A673 (cell line): ENCODE measurements around the gene LDLRAD3. TPM values are rescaled to one million over a fixed set of nuclear protein-coding genes. Genes with fewer than 3 reads are reported as not detected.

ENCODE experiments used
- BruUV-seq: library from RNA; stranded (reverse); fragments of 400-500 nt; replicated peaks from 2 replicates; lab custom pipeline; 2021; lab: Mats Ljungman, UMichigan
- CTCF ChIA-PET: fragments of 300-600 bp; sonication (Branson Sonifier 250); formaldehyde crosslinking; loops from one replicate; lab custom pipeline; 2022; ENCODE audit warnings: antibody characterized with exemption; lab: Charles Lee
- POLR2A ChIA-PET: fragments of 300-600 bp; sonication (Branson Sonifier 250); formaldehyde crosslinking; loops from one replicate; lab custom pipeline; 2022; ENCODE audit warnings: antibody characterized with exemption; ENCODE audit not compliant: low non-redundant PET; lab: Charles Lee
- DNase-seq: peaks from one replicate; pipeline ENCODE4 v3.0.0-alpha.2; 2015; ENCODE audit warnings: low spot score
- H3K27ac ChIP-seq: fragments of 200-600 bp; sonication (generic); 2 replicates; pipeline ENCODE4 v1.5.1; 2016; ENCODE audit warnings: mixed run types, low read depth, mild to moderate bottlenecking, mixed read lengths, antibody characterized with exemption, low read length; ENCODE audit not compliant: poor library complexity, severe bottlenecking
- H3K27me3 ChIP-seq: fragments of 200-600 bp; sonication (generic); replicated peaks from 2 replicates; pipeline ENCODE4 v1.6.1; 2017; ENCODE audit warnings: mixed run types, low read depth, mild to moderate bottlenecking, mixed read lengths, antibody characterized with exemption, low read length; ENCODE audit not compliant: insufficient read depth, poor library complexity
- H3K36me3 ChIP-seq: fragments of 200-600 bp; sonication (generic); 2 replicates; pipeline ENCODE4 v1.6.1; 2016; ENCODE audit warnings: mixed run types, mild to moderate bottlenecking, mixed read lengths, antibody characterized with exemption, low read length; ENCODE audit not compliant: insufficient read depth, poor library complexity, severe bottlenecking
- H3K4me1 ChIP-seq: fragments of 200-600 bp; sonication (generic); 2 replicates; pipeline ENCODE4 v1.6.1; 2017; ENCODE audit warnings: mixed run types, mild to moderate bottlenecking, mixed read lengths, antibody characterized with exemption, low read length; ENCODE audit not compliant: insufficient read depth, poor library complexity, severe bottlenecking
- H3K4me3 ChIP-seq: fragments of 200-600 bp; sonication (generic); 2 replicates; pipeline ENCODE4 v1.5.1; 2016; ENCODE audit warnings: low read depth, mixed run types, mild to moderate bottlenecking, mixed read lengths, low read length; ENCODE audit not compliant: poor library complexity, severe bottlenecking
- H3K9me3 ChIP-seq: fragments of 200-600 bp; sonication (generic); 2 replicates; pipeline ENCODE4 v1.6.1; 2016; ENCODE audit warnings: mixed run types, low read depth, mild to moderate bottlenecking, mixed read lengths, antibody characterized with exemption, low read length; ENCODE audit not compliant: poor library complexity, severe bottlenecking
- CTCF ChIP-seq: fragments of 300-800, 200-600 bp; sonication (generic); conservative IDR thresholded peaks from 2 replicates; pipeline ENCODE4 v1.5.1; 2017; ENCODE audit warnings: low read depth, mild to moderate bottlenecking, antibody characterized with exemption, low read length, moderate library complexity, mixed read lengths
- EZH2 ChIP-seq: fragments of 200-600 bp; sonication (generic); IDR thresholded peaks from 2 replicates; pipeline ENCODE4 v1.6.1; 2017; ENCODE audit warnings: borderline replicate concordance, low read depth, mild to moderate bottlenecking, mixed read lengths, antibody characterized with exemption, low read length; ENCODE audit not compliant: poor library complexity, severe bottlenecking
- intact Hi-C: fragments of 100-400 bp; cut with micrococcal nuclease; formaldehyde crosslinking; loops from one replicate; pipeline ENCODE4 v1.10.0; 2022; ENCODE audit not compliant: unreplicated experiment
- total RNA-seq: library from RNA; stranded (reverse); gene quantifications from 2 replicates; pipeline ENCODE4 v1.2.3, GENCODE V29; 2021

Gene LDLRAD3
- total RNA-seq, 1 experiment from 2014 or later = 13.1 TPM

DNA sequence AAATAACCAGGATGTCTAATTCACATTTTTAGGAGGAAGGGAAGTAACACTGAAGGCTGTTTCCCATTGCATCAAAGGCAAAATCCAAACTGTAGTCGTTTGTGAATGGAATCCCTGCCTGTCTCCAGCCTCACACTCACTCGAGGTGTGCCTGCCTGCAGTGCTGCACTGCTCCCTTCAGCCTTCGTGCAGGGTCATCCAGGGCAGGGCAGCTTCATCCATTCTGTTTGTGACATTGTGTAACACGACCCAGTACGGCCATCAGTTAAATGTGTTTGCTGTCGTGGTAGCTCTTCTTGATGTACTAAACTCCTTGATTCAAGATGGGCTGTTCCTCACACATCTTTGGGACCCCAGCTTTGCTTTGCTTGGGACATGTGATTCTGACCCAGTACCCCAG, 34.3 kb downstream of the LDLRAD3 start:
- BruUV-seq = no TSS peak
- TF ChIP-seq EZH2 (no peak), CTCF (no peak)
- Histone ChIP-seq H3K27ac (no peak overlapping the region), H3K36me3 (no peaks in the 10 kb centered on the region), H3K27me3 (no peaks in the 10 kb centered on the region), H3K4me3 (no peak overlapping the region), H3K4me1 (no peaks in the 10 kb centered on the region), H3K9me3 (no peaks in the 10 kb centered on the region)
- POLR2A ChIA-PET = interaction anchor here (0.6 kb wide), 1 partner anchor 366 kb away, joined by 3 read pairs; no protein-coding TSS in a partner anchor
- DNase-seq = no peak
- CTCF ChIA-PET = no interaction called here
- intact Hi-C loops = no loop called here

- DNase-seq = no peak
- TF ChIP-seq EZH2 (no peak), CTCF (no peak)
- intact Hi-C loops = no loop called here
- Histone ChIP-seq H3K4me1 (no peaks in the 10 kb centered on the region), H3K4me3 (no peak overlapping the region), H3K27ac (no peak overlapping the region), H3K27me3 (no peaks in the 10 kb centered on the region), H3K36me3 (no peaks in the 10 kb centered on the region), H3K9me3 (no peaks in the 10 kb centered on the region)
- ChIA-PET POLR2A (no interaction called here), CTCF (no interaction called here)
- BruUV-seq = no TSS peak
Measured at GRCh38 chr11:35978891-35979290, 35.0 kb downstream of the LDLRAD3 start.

DNA sequence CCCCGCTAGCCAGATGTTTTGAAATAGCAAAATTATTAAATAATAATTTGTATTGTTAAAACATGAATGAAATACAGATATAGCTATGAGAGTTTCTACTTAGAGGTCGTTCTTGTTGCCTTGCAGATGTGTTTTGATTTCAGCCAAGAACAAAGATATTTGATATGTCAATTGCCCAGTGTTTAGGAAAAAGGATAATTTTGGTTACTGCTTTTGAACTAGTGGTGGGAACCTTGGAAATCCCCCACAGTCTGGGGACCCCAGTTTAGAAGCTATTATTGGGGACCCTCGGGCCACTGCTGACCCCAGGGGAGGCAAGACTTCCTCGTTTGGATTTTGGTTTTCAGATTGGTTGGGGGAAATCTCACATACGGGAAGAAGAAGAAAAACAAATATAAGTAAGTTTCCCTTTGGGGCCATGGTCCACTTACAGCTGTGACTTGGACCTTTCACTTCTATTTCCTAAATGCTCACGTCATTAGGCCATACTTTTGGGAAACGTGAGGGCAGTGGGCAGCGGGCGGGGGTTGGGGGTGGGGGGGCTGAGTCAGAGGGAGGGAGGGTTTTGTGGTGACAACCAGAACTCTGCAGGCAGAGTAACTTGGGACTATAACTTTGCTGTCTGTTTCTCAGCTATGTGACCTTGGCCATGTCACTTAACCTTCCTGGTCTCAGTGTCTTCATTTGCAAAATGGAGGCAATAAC, 37.0 kb downstream of the LDLRAD3 start:
- no TSS peak for BruUV-seq
- intact Hi-C loops = no loop called here
- H3K9me3 ChIP-seq = no peaks in the 10 kb centered on the region
- H3K27me3 ChIP-seq = no peaks in the 10 kb centered on the region
- no peak for DNase-seq
- no peaks in the 10 kb centered on the region for H3K36me3 ChIP-seq
- TF ChIP-seq EZH2 = no peak
- no peak for TF ChIP-seq CTCF
- POLR2A ChIA-PET = no interaction called here
- no peak overlapping the region for H3K4me3 ChIP-seq
- CTCF ChIA-PET = no interaction called here
- H3K27ac ChIP-seq = no peak overlapping the region
- H3K4me1 ChIP-seq = no peaks in the 10 kb centered on the region
